ENCODE data around the gene SH3RF3. TPM values are rescaled to one million over a fixed set of nuclear protein-coding genes. Genes with fewer than 3 reads are reported as not detected.

SH3RF3 gene
- total and polyA plus RNA-seq, 12 donors: 0.72 to 19.1 (median 12.2) TPM

DNA sequence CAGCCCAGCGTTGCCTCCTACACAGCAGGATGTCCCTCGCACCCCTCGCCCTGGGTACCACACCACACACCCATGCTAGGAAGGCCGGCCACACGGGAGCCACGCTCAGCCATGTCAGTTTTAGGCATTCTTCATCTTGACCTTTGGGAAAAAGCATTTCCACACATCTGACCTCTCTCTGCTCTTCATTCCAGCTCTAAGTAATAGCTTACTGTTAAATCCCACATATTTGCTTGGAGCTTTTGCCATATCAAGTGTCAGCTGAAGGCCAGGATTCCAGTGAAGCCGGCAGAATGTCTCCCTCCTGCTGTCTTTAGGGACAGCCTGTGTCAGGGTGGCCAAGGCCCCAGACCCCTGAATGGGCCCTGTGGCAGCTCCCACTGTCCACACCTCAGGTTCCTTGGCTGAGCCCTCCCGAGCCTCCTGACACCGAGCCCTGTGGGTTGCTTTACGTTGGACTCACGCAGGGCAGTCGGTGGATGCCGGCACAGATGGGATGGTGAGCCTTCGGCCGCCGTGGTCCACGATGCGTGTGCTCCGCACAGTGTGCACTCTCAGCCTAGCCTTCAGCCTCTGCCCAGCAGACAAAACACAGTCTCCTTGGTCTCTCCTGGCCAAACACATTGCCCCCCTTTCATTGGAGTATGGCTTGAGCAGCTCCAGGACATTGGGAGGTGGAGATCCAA lies 282.8 kb downstream of the SH3RF3 start:
- intact Hi-C loops (cut with DNase I): no loop called here
- 88 to 93% (median 89%) methylated on average over 5 to 19 of the region's 19 CpGs for WGBS, 4 donors
- no peaks in the 10 kb centered on the region for H3K4me1 ChIP-seq (replicated peaks in 1 of 2)
- H3K4me3 ChIP-seq: no peak overlapping the region
- no peaks in the 10 kb centered on the region for H3K36me3 ChIP-seq (replicated peaks in 1 of 2)
- TF ChIP-seq POLR2A (IDR thresholded peaks at IDR 0.05): no peak
- TF ChIP-seq, protein P1, sequence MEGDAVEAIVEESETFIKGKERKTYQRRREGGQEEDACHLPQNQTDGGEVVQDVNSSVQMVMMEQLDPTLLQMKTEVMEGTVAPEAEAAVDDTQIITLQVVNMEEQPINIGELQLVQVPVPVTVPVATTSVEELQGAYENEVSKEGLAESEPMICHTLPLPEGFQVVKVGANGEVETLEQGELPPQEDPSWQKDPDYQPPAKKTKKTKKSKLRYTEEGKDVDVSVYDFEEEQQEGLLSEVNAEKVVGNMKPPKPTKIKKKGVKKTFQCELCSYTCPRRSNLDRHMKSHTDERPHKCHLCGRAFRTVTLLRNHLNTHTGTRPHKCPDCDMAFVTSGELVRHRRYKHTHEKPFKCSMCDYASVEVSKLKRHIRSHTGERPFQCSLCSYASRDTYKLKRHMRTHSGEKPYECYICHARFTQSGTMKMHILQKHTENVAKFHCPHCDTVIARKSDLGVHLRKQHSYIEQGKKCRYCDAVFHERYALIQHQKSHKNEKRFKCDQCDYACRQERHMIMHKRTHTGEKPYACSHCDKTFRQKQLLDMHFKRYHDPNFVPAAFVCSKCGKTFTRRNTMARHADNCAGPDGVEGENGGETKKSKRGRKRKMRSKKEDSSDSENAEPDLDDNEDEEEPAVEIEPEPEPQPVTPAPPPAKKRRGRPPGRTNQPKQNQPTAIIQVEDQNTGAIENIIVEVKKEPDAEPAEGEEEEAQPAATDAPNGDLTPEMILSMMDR (IDR thresholded peaks at IDR 0.05): no peak
- H3K9me3 ChIP-seq (replicated peaks in 1 of 3): no peaks in the 10 kb centered on the region
- H3K27ac ChIP-seq: peak overlapping the region in 1 of 5 donors; percentile 59
- no peaks in the 10 kb centered on the region for H3K27me3 ChIP-seq
- DNase-seq: no peak

DNA sequence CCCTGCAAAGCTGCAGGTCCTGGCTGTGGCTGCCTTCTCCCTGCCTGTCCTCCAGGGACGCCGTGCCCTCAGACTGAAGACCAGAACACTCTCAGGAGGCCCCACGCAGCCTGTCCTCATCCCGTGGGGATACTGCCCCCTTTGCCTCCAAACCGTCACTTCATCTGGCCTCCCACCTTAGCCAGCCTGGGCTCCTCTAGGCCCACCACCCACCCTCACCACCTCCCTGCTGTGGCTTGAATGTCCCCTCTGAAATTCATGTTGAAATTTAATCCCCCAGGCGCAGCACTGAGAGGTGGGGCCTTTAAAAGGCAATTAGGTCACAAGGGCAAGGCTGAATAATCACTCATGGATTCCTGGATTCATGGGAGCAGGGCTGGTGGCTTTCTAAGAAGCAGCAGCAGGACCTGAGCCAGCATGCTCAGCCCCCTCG lies 286.6 kb downstream of the SH3RF3 start:
- DNase-seq: no peak
- TF ChIP-seq, protein P1 (IDR thresholded peaks at IDR 0.05): no peak
- TF ChIP-seq POLR2A (IDR thresholded peaks at IDR 0.05): no peak
- Histone ChIP-seq H3K4me1 (replicated peaks in 1 of 2) (peaks cover 0 to 6% of the 10 kb centered on the region in 2 donors), H3K36me3 (replicated peaks in 1 of 2) (no peaks in the 10 kb centered on the region), H3K27ac (no peak overlapping the region), H3K9me3 (replicated peaks in 1 of 3) (no peaks in the 10 kb centered on the region), H3K4me3 (no peak overlapping the region), H3K27me3 (no peaks in the 10 kb centered on the region)
- intact Hi-C loops (cut with DNase I): no loop called here
- 81 to 92% (median 88%) methylated on average over 4 to 7 of the region's 7 CpGs for WGBS, 4 donors

DNA sequence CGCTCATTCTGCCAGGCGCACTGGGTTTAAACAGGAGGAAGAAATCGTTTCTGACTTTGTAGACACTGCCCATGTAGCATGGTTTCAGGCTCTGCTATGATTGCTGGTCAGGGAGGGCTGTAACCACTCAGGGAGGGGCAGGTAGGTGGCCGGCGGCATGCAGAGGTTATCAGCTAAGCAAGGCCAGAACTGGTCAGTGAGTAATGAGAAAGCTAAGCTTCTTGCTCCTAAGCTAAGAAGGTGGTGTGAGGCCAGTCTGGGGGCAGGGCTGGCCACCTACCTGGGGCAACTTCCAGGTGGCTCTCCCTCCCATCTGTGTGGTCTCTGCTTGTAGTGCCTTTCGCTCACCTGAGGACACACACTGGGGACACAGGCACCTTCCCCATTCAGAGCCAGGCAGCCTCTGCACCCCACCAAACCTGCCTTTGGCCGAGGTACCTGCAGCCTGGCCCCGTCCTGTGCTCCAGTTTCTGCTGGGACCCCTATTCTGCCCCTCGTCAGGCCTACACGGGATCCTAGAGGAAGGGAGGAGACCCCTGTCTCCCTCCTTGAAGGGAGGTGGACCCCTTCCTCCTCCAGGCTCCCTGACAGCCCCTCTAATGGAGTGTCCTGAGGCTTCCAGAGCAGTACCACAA lies 288.8 kb downstream of the SH3RF3 start:
- H3K9me3 ChIP-seq (replicated peaks in 1 of 3): no peaks in the 10 kb centered on the region
- intact Hi-C loops (cut with DNase I): no loop called here
- 78 to 86% (median 82%) methylated on average over 9 to 10 of the region's 10 CpGs for WGBS, 4 donors
- TF ChIP-seq POLR2A (IDR thresholded peaks at IDR 0.05): no peak
- TF ChIP-seq, protein P1 (IDR thresholded peaks at IDR 0.05): no peak
- no peaks in the 10 kb centered on the region for H3K36me3 ChIP-seq (replicated peaks in 1 of 2)
- peaks cover 0 to 6% of the 10 kb centered on the region in 2 donors for H3K4me1 ChIP-seq (replicated peaks in 1 of 2)
- H3K27ac ChIP-seq: no peak overlapping the region
- peak in 2 of 7 donors; percentile 22 to 24 for DNase-seq
- no peak overlapping the region for H3K4me3 ChIP-seq
- H3K27me3 ChIP-seq: no peaks in the 10 kb centered on the region

DNA sequence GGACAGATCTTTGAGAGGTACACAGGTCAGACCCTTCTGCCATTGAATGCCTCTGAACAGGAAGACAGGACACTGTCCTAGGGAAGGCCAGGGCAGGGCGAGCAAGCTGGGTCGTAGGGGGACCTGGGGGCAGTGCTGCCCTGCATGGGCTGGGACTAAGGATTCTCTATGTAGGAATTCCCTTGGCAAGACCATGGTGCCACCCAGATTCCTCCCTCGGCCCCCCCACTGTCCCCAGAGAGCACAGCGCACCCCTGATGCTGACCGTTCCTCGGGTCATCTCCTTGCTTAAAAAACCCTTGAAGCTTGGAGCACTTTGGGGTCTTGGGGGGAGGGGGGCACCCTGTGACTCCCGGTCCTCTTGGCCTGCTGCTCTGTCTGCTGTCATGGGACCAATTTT lies 289.7 kb downstream of the SH3RF3 start:
- Histone ChIP-seq H3K27ac (no peak overlapping the region), H3K27me3 (no peaks in the 10 kb centered on the region), H3K4me3 (no peak overlapping the region), H3K4me1 (replicated peaks in 1 of 2) (peaks cover 0 to 6% of the 10 kb centered on the region in 2 donors), H3K9me3 (replicated peaks in 1 of 3) (no peaks in the 10 kb centered on the region), H3K36me3 (replicated peaks in 1 of 2) (no peaks in the 10 kb centered on the region)
- WGBS, 4 donors: 93 to 100% (median 95%) methylated on average over 4 to 7 of the region's 7 CpGs
- no peak for TF ChIP-seq POLR2A (IDR thresholded peaks at IDR 0.05)
- intact Hi-C loops (cut with DNase I): no loop called here
- no peak for DNase-seq

Measured in adrenal gland (tissue), 12 donors.